ENCODE results near the gene GALR2. TPM values are rescaled to one million over a fixed set of nuclear protein-coding genes. Genes with fewer than 3 reads are reported as not detected.

GALR2 gene
- total and polyA plus RNA-seq, 10 of the 15 experiments (the other 5 are each of a cell fraction or from before 2014, with no cell fraction given): 0.06 to 1.2 (median 0.22) TPM; not detected in 5

DNA sequence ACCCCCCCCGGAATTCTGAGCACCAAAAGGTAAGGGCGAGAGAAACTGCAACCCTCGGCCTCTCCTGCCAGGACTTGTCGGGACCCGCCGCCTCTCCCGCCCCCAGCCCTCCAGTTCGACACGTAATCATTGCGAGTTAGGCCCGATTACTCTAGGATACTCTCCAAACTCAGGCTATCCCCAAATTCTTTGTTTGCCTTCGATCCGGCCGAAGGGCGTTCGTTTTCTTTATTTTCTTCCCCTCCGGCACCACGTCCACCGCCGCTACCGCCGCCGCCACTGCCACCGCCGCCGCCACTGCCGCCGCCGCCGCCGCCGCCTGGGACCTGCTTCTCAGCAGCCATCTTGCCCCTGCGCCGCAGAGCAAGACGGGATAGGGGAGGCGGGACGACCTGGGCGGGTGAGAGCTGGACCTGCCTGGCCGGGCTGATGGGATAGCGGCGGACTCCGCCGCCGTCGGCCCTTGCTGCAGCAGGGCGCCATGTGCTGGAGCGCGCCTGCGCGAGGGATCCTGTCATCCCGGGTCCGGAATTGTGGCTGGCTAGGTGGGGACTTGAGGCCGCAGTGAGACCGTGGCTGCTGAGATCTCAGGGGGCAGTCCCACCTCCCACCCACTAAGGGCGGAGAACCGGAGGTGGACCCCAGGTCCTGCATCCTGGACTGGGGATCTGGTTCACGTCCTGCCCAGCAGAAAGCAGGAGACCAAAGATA lies 2.3 kb upstream of the GALR2 start, which contains the start of gene SRP68 (continued):
- TF ChIP-seq STAT1 (conservative IDR thresholded peaks at IDR 0.05): peak; percentile 83; the same call in 1 of the 2 replicates
- TF ChIP-seq ELK1 (IDR thresholded peaks at IDR 0.05; ENCODE audit: low read depth, low read length): no peak
- peak; percentile 88 for TF ChIP-seq TAF1 (IDR thresholded peaks at IDR 0.05; ENCODE audit: borderline replicate concordance, low read depth, low read length)
- TF ChIP-seq CBFB (IDR thresholded peaks at IDR 0.05; ENCODE audit: low read depth): no peak
- TF ChIP-seq, protein P1, sequence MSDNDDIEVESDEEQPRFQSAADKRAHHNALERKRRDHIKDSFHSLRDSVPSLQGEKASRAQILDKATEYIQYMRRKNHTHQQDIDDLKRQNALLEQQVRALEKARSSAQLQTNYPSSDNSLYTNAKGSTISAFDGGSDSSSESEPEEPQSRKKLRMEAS (IDR thresholded peaks at IDR 0.05; ENCODE audit: low read depth, low read length): peak; percentile 67
- TF ChIP-seq ZNF207 (IDR thresholded peaks at IDR 0.05; ENCODE audit: borderline replicate concordance): peak; percentile 74; the same call in 1 of the 2 replicates
- peak; percentile 50; the same call in 1 of the 2 replicates for TF ChIP-seq BACH1 (IDR thresholded peaks at IDR 0.05; ENCODE audit: borderline replicate concordance)
- no peak; the same call in 1 of the 2 replicates for TF ChIP-seq CREM (IDR thresholded peaks at IDR 0.05; ENCODE audit: low read depth)
- no peak for TF ChIP-seq NR2C2 (IDR thresholded peaks at IDR 0.05; ENCODE audit: borderline replicate concordance, control insufficient read depth, insufficient read length, low read depth)
- TF ChIP-seq BCL11A (IDR thresholded peaks at IDR 0.05; ENCODE audit: low read depth, low read length): no peak
- TF ChIP-seq JUND (IDR thresholded peaks at IDR 0.05; ENCODE audit: low read depth, low read length): no peak
- peak; percentile 32 for TF ChIP-seq RELA (IDR thresholded peaks at IDR 0.05; ENCODE audit: borderline replicate concordance, partially characterized antibody)
- TF ChIP-seq NR2F1 (conservative IDR thresholded peaks at IDR 0.05): 0 out of 2 replicates have a peak, but pooled peaks have one; percentile 24
- TF ChIP-seq BRCA1 (IDR thresholded peaks at IDR 0.05; ENCODE audit: low read depth, low read length): no peak
- TF ChIP-seq, protein P2, sequence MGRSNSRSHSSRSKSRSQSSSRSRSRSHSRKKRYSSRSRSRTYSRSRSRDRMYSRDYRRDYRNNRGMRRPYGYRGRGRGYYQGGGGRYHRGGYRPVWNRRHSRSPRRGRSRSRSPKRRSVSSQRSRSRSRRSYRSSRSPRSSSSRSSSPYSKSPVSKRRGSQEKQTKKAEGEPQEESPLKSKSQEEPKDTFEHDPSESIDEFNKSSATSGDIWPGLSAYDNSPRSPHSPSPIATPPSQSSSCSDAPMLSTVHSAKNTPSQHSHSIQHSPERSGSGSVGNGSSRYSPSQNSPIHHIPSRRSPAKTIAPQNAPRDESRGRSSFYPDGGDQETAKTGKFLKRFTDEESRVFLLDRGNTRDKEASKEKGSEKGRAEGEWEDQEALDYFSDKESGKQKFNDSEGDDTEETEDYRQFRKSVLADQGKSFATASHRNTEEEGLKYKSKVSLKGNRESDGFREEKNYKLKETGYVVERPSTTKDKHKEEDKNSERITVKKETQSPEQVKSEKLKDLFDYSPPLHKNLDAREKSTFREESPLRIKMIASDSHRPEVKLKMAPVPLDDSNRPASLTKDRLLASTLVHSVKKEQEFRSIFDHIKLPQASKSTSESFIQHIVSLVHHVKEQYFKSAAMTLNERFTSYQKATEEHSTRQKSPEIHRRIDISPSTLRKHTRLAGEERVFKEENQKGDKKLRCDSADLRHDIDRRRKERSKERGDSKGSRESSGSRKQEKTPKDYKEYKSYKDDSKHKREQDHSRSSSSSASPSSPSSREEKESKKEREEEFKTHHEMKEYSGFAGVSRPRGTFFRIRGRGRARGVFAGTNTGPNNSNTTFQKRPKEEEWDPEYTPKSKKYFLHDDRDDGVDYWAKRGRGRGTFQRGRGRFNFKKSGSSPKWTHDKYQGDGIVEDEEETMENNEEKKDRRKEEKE (IDR thresholded peaks at IDR 0.05): no peak
- no peak for TF ChIP-seq EED (IDR thresholded peaks at IDR 0.05; ENCODE audit: low read depth)
- no peak for TF ChIP-seq FOXK2 (IDR thresholded peaks at IDR 0.05)
- no peak for TF ChIP-seq MLLT1 (IDR thresholded peaks at IDR 0.05)
- no peak for TF ChIP-seq E2F4 (IDR thresholded peaks at IDR 0.05; ENCODE audit: low read depth, low read length)
- 0 out of 2 replicates have a peak, but pooled peaks have one; percentile 39 for TF ChIP-seq ZNF24 (IDR thresholded peaks at IDR 0.05)
- TF ChIP-seq JUNB (IDR thresholded peaks at IDR 0.05): no peak
- peak; percentile 67 for TF ChIP-seq POLR2AphosphoS2 (IDR thresholded peaks at IDR 0.05; ENCODE audit: low read depth, low read length)
- no peak for TF ChIP-seq NFYB (IDR thresholded peaks at IDR 0.05; ENCODE audit: insufficient read depth, low read depth, low read length)
- peak; percentile 37 for TF ChIP-seq SIX5 (IDR thresholded peaks at IDR 0.05; ENCODE audit: low read depth, low read length, severe bottlenecking)
- peak; percentile 45 for TF ChIP-seq TBL1XR1 (IDR thresholded peaks at IDR 0.05; ENCODE audit: low read depth, low read length)

Measured in GM12878 (cell line).